Activated CD8-positive, alpha-beta memory T cell treated with anti-CD3 and anti-CD28 coated beads for 24 hours (primary cell): ENCODE data around the gene EPN1.
A peak's percentile ranks its signal among the peaks of the same experiment; 100 is the strongest.

Experiments
- DNase-seq: peaks from one replicate; pipeline ENCODE4 v3.0.0-alpha.2; 2020

The EPN1 gene

GRCh38 chr19:55674841-55675660 lies at the start of gene EPN1:
Gene EPN1, plus strand, starts transcription at chr19:55675226. Its CDS starts 3,402 bp downstream, at chr19:55678628.
- peak; percentile 97 for DNase-seq

GRCh38 chr19:55626350-55626749 lies 48.7 kb upstream of the EPN1 start:
- no peak for DNase-seq

GRCh38 chr19:55632463-55632834 lies 42.6 kb upstream of the EPN1 start:
- peak; percentile 90 for DNase-seq

GRCh38 chr19:55633861-55634260 lies 41.2 kb upstream of the EPN1 start:
- no peak for DNase-seq

GRCh38 chr19:55635334-55635717 lies 39.7 kb upstream of the EPN1 start:
- DNase-seq, result no peak

- no peak for DNase-seq
These were observed 39.1 kb upstream of the EPN1 start for GRCh38 chr19:55635856-55636440.

GRCh38 chr19:55636723-55637122 lies 38.3 kb upstream of the EPN1 start:
- DNase-seq, result no peak

- no peak for DNase-seq
These were observed 37.5 kb upstream of the EPN1 start for GRCh38 chr19:55637534-55637933.

- DNase-seq, result no peak
These were observed 36.1 kb upstream of the EPN1 start for GRCh38 chr19:55638864-55639359.

GRCh38 chr19:55640043-55640576 lies 34.9 kb upstream of the EPN1 start:
- peak; percentile 86 for DNase-seq

GRCh38 chr19:55640577-55641425 lies 34.2 kb upstream of the EPN1 start, which contains the start of gene ZNF580:
Gene ZNF580, plus strand, starts transcription at chr19:55641002. Its CDS starts 1,507 bp downstream, at chr19:55642509.
- peak; percentile 89 for DNase-seq

- peak; percentile 84 for DNase-seq
These were observed 33.4 kb upstream of the EPN1 start for GRCh38 chr19:55641426-55642152.

GRCh38 chr19:55642153-55643002 lies 32.6 kb upstream of the EPN1 start:
- DNase-seq, result peak; percentile 80

- DNase-seq, result peak; percentile 95
These were observed 31.8 kb upstream of the EPN1 start, which contains the start of gene ZNF581 for GRCh38 chr19:55643003-55643886. Gene ZNF581, plus strand, starts transcription at chr19:55643649. Its CDS starts 923 bp downstream, at chr19:55644572.

GRCh38 chr19:55643887-55644176 lies 31.2 kb upstream of the EPN1 start:
- DNase-seq, result no peak

GRCh38 chr19:55644191-55644833 lies 30.7 kb upstream of the EPN1 start:
- DNase-seq, result no peak

GRCh38 chr19:55644842-55645511 lies 30.0 kb upstream of the EPN1 start:
- no peak for DNase-seq

GRCh38 chr19:55645512-55645881 lies 29.5 kb upstream of the EPN1 start:
- DNase-seq, result no peak
